ENCODE measurements around the gene NTN5.

NTN5 gene

GRCh38 chr19:48674216-48674809 is 1.5 kb upstream of the NTN5 start:
- no peak overlapping the region for H3K4me3 ChIP-seq (ENCODE audit: low read length)
- TF ChIP-seq, protein P1, sequence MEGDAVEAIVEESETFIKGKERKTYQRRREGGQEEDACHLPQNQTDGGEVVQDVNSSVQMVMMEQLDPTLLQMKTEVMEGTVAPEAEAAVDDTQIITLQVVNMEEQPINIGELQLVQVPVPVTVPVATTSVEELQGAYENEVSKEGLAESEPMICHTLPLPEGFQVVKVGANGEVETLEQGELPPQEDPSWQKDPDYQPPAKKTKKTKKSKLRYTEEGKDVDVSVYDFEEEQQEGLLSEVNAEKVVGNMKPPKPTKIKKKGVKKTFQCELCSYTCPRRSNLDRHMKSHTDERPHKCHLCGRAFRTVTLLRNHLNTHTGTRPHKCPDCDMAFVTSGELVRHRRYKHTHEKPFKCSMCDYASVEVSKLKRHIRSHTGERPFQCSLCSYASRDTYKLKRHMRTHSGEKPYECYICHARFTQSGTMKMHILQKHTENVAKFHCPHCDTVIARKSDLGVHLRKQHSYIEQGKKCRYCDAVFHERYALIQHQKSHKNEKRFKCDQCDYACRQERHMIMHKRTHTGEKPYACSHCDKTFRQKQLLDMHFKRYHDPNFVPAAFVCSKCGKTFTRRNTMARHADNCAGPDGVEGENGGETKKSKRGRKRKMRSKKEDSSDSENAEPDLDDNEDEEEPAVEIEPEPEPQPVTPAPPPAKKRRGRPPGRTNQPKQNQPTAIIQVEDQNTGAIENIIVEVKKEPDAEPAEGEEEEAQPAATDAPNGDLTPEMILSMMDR (conservative IDR thresholded peaks at IDR 0.05; ENCODE audit: low read depth, low read length), result no peak
- no peak for DNase-seq (ENCODE audit: low read depth)

DNA sequence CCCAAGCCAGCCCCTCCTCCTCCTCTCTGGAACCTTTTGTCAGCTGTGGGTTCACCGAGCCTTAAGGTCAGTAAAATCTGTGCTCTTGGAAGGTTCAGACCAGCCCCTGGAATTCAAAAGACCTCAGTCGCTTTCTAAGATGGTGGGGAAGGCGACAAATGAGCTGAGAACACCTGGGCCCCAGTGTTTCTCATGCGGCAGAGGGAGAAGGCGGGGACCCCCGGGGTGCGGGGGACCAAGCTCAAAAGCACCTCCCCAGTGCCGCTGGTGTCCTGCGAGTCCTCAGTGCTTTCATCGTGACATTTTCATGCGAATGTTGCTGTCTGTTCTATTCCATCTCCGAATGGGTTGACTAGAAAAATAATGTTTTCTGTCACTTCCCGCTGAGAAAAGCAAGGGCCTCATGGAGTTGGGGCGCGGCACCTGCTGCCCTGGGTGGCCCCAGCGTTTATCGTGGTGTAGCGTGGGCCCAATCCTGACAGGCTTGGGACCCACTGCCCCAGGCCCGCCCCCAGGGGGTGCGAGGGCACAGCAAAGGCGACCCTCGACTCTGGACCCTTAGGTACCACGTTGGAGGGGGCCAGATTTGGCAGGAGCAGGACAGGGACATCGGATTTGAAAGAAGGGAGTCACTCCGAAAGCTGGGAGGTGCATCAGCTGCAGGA is 751 bp upstream of the NTN5 start:
- H3K4me3 ChIP-seq (ENCODE audit: low read length), result no peak overlapping the region
- no peak for DNase-seq (ENCODE audit: low read depth)
- TF ChIP-seq, protein P1 (conservative IDR thresholded peaks at IDR 0.05; ENCODE audit: low read depth, low read length), result no peak

DNA sequence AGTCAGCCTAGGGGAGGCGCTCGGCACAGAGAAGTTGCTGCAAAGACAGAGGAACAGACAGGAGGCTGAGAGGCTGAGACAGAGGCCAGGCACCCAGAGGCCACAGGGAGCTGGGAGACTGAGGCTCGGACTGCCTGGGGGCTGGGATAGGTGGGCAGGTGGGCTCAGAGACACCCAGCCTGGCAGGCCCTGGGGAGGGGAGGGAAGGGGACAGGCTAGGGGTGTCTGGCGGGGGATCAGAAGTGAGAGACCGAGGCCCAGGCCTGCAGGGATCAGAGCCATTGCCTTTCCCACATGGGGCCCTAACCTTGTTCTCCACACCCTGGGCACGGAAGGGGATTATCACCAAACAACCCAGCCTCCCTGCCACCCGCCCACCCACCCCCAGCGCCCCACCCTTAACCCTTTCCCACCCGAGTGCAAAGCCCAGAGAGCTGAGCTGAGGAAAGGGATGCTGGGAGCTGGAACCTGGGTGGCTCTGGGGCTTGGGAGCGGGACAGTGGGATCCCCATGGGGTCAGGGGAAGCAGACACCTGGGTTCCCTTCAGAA is 1.3 kb downstream of the NTN5 start:
- DNase-seq (ENCODE audit: low read depth), result no peak
- H3K4me3 ChIP-seq (ENCODE audit: low read length), result no peak overlapping the region
- TF ChIP-seq, protein P1 (conservative IDR thresholded peaks at IDR 0.05; ENCODE audit: low read depth, low read length), result no peak

DNA sequence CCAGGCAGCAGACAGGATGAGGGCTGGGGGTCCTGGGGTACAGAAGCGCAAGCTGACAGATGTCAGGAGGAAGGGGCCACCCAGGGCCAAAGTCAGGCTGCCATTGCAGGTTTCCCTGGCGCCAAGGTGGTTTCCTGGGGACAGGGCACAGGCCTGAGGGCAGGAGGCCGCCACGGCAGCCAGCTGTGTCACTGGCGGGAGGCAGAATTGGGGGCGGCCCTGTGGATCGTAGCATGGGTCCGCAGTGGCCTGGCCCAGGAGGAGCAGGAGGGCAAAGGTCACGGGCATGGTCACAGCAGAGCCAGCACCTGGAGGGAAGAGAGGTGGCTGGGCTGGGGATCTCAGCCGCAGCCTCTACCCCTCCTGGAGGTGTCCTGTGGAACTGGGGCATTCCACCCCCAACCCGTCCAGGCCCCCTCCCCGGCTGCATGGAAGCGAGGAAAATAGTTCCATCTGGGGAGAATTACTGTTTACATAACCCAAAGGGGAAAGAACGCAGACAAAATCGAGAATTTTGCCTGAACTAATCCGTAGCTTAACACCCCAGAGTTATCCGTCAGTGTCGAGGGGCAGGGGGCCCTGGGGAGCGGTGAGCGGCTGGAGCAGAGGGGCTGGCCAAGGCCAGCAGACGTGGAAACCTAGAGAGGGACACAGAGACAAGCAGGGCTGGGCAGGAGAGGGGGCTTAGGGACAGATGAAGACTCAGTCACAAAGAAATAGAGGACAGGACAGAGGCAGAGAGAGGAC is 1.9 kb downstream of the NTN5 start:
- no peak for DNase-seq (ENCODE audit: low read depth)
- TF ChIP-seq, protein P1 (conservative IDR thresholded peaks at IDR 0.05; ENCODE audit: low read depth, low read length), result no peak
- no peak overlapping the region for H3K4me3 ChIP-seq (ENCODE audit: low read length)

GRCh38 chr19:48669903-48670668 is 2.7 kb downstream of the NTN5 start:
- DNase-seq (ENCODE audit: low read depth), result no peak
- TF ChIP-seq, protein P1 (conservative IDR thresholded peaks at IDR 0.05; ENCODE audit: low read depth, low read length), result no peak
- no peak overlapping the region for H3K4me3 ChIP-seq (ENCODE audit: low read length)

DNA sequence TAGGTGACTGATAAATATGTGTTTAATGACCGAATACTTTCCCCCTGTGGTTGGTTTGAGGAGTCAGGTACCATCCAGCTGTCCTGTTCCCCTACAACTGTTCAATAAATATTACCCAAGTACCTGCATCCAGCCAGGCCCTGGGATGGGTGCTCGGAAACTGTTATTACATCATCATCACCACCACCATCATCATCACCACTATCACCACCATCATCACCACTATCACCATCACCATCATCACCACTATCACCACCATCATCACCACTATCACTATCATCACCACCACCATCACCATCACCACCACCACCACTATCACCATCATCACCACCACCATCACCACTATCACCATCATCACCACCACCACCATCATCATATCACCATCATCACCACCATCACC is 4.1 kb downstream of the NTN5 start:
- no peak overlapping the region for H3K4me3 ChIP-seq (ENCODE audit: low read length)
- no peak for DNase-seq (ENCODE audit: low read depth)

More for the DNA sequence above, 4.1 kb downstream of the NTN5 start:
- TF ChIP-seq, protein P1 (conservative IDR thresholded peaks at IDR 0.05; ENCODE audit: low read depth, low read length), result no peak
